ENCODE results near the gene SLC17A3. TPM values are rescaled to one million over a fixed set of nuclear protein-coding genes. Genes with fewer than 3 reads are reported as not detected.

The SLC17A3 gene
- total RNA-seq, 1 donor = not detected

GRCh38 chr6:25829375-25829774, 44.7 kb downstream of the SLC17A3 start:
- H2AFZ ChIP-seq (ENCODE audit: low read length) = no peak overlapping the region
- no peaks in the 10 kb centered on the region for H4K20me1 ChIP-seq (ENCODE audit: insufficient read depth, low read length)
- no peak for DNase-seq (ENCODE audit: insufficient read length, low spot score, missing footprints)
- H3K79me2 ChIP-seq (ENCODE audit: insufficient read depth, low read length) = no peaks in the 10 kb centered on the region
- H3K27me3 ChIP-seq (ENCODE audit: insufficient read depth, low read length) = no peaks in the 10 kb centered on the region
- H3K36me3 ChIP-seq (ENCODE audit: insufficient read depth, low read length) = no peaks in the 10 kb centered on the region
- H3K4me1 ChIP-seq (ENCODE audit: insufficient read depth, low read length) = no peaks in the 10 kb centered on the region
- no peak overlapping the region for H3K4me3 ChIP-seq (ENCODE audit: insufficient read depth, low read length)
- no peak overlapping the region for H3K27ac ChIP-seq (ENCODE audit: low read depth, low read length)
- no peaks in the 10 kb centered on the region for H3K9me3 ChIP-seq (ENCODE audit: low read depth, low read length)
- no peak overlapping the region for H3K4me2 ChIP-seq (ENCODE audit: insufficient read depth, low read length)
- TF ChIP-seq CTCF (IDR thresholded peaks at IDR 0.05; ENCODE audit: extremely low read depth, low read depth, low read length) = no peak

- Histone ChIP-seq H3K4me1 (ENCODE audit: insufficient read depth, low read length) (no peaks in the 10 kb centered on the region), H3K27ac (ENCODE audit: low read depth, low read length) (no peak overlapping the region), H4K20me1 (ENCODE audit: insufficient read depth, low read length) (no peaks in the 10 kb centered on the region), H3K36me3 (ENCODE audit: insufficient read depth, low read length) (no peaks in the 10 kb centered on the region), H3K27me3 (ENCODE audit: insufficient read depth, low read length) (no peaks in the 10 kb centered on the region), H3K4me3 (ENCODE audit: insufficient read depth, low read length) (no peak overlapping the region), H3K4me2 (ENCODE audit: insufficient read depth, low read length) (no peak overlapping the region), H3K9me3 (ENCODE audit: low read depth, low read length) (no peaks in the 10 kb centered on the region), H2AFZ (ENCODE audit: low read length) (no peak overlapping the region), H3K79me2 (ENCODE audit: insufficient read depth, low read length) (no peaks in the 10 kb centered on the region)
- DNase-seq (ENCODE audit: insufficient read length, low spot score, missing footprints) = no peak
- no peak for TF ChIP-seq CTCF (IDR thresholded peaks at IDR 0.05; ENCODE audit: extremely low read depth, low read depth, low read length)
These were observed 52.7 kb downstream of the SLC17A3 start for GRCh38 chr6:25821341-25821740.

- DNase-seq (ENCODE audit: insufficient read length, low spot score, missing footprints) = no peak
- H3K4me2 ChIP-seq (ENCODE audit: insufficient read depth, low read length) = no peak overlapping the region
- H3K27me3 ChIP-seq (ENCODE audit: insufficient read depth, low read length) = no peaks in the 10 kb centered on the region
These were observed 57.8 kb downstream of the SLC17A3 start for GRCh38 chr6:25816252-25816651.

GRCh38 chr6:25815194-25815593, 58.8 kb downstream of the SLC17A3 start:
- no peak overlapping the region for H3K4me2 ChIP-seq (ENCODE audit: insufficient read depth, low read length)
- no peak overlapping the region for H2AFZ ChIP-seq (ENCODE audit: low read length)
- H3K36me3 ChIP-seq (ENCODE audit: insufficient read depth, low read length) = no peaks in the 10 kb centered on the region
- DNase-seq (ENCODE audit: insufficient read length, low spot score, missing footprints) = no peak
- no peaks in the 10 kb centered on the region for H4K20me1 ChIP-seq (ENCODE audit: insufficient read depth, low read length)
- H3K27ac ChIP-seq (ENCODE audit: low read depth, low read length) = no peak overlapping the region
- H3K4me3 ChIP-seq (ENCODE audit: insufficient read depth, low read length) = no peak overlapping the region
- no peaks in the 10 kb centered on the region for H3K9me3 ChIP-seq (ENCODE audit: low read depth, low read length)
- no peak for TF ChIP-seq CTCF (IDR thresholded peaks at IDR 0.05; ENCODE audit: extremely low read depth, low read depth, low read length)
- H3K4me1 ChIP-seq (ENCODE audit: insufficient read depth, low read length) = no peaks in the 10 kb centered on the region
- no peaks in the 10 kb centered on the region for H3K27me3 ChIP-seq (ENCODE audit: insufficient read depth, low read length)
- H3K79me2 ChIP-seq (ENCODE audit: insufficient read depth, low read length) = no peaks in the 10 kb centered on the region

More at GRCh38 chr6:25816252-25816651, 57.8 kb downstream of the SLC17A3 start:
- Histone ChIP-seq H3K27ac (ENCODE audit: low read depth, low read length) (no peak overlapping the region), H3K4me1 (ENCODE audit: insufficient read depth, low read length) (no peaks in the 10 kb centered on the region), H3K79me2 (ENCODE audit: insufficient read depth, low read length) (no peaks in the 10 kb centered on the region), H3K9me3 (ENCODE audit: low read depth, low read length) (no peaks in the 10 kb centered on the region), H2AFZ (ENCODE audit: low read length) (no peak overlapping the region), H3K4me3 (ENCODE audit: insufficient read depth, low read length) (no peak overlapping the region), H3K36me3 (ENCODE audit: insufficient read depth, low read length) (no peaks in the 10 kb centered on the region), H4K20me1 (ENCODE audit: insufficient read depth, low read length) (no peaks in the 10 kb centered on the region)
- TF ChIP-seq CTCF (IDR thresholded peaks at IDR 0.05; ENCODE audit: extremely low read depth, low read depth, low read length) = no peak
